DMS153 (cell line): ENCODE data around the gene NAE1.
"Not testable (repeated sequence)": the region's sequence is repeated elsewhere in the genome, so short reads cannot be mapped to it uniquely, and the experiment has no call there.

ENCODE experiments used
- DNase-seq: peaks from one replicate; lab custom pipeline; 2025; lab: John Stamatoyannopoulos, UW

Gene NAE1

GRCh38 chr16:66830422-66831404 is at the start of gene NAE1:
TSS of gene NAE1 (minus strand) at chr16:66830976. CDS start at chr16:66830899, 77 bp downstream.
- peak; percentile 62 for DNase-seq

GRCh38 chr16:66878067-66878466 is 47.3 kb upstream of the NAE1 start:
- no peak for DNase-seq

- DNase-seq: no peak
Observed at GRCh38 chr16:66874079-66874775, 43.5 kb upstream of the NAE1 start.

- no peak for DNase-seq
Observed at GRCh38 chr16:66873685-66874055, 42.9 kb upstream of the NAE1 start.

- DNase-seq: peak; percentile 74
Observed at GRCh38 chr16:66872943-66873684, 42.3 kb upstream of the NAE1 start.

GRCh38 chr16:66872559-66872942 is 41.8 kb upstream of the NAE1 start:
- DNase-seq: no peak

GRCh38 chr16:66871840-66872239 is 41.1 kb upstream of the NAE1 start:
- DNase-seq: no peak

GRCh38 chr16:66871363-66871762 is 40.6 kb upstream of the NAE1 start:
- DNase-seq: not testable (repeated sequence)

- DNase-seq: no peak
Observed at GRCh38 chr16:66869424-66869823, 38.6 kb upstream of the NAE1 start.

- DNase-seq: no peak
Observed at GRCh38 chr16:66863707-66864106, 32.9 kb upstream of the NAE1 start.

- DNase-seq: no peak
Observed at GRCh38 chr16:66862023-66862520, 31.3 kb upstream of the NAE1 start.

GRCh38 chr16:66859397-66860068 is 28.8 kb upstream of the NAE1 start:
- DNase-seq: no peak

- no peak for DNase-seq
Observed at GRCh38 chr16:66858740-66859396, 28.1 kb upstream of the NAE1 start.

- no peak for DNase-seq
Observed at GRCh38 chr16:66857437-66857836, 26.7 kb upstream of the NAE1 start.

- DNase-seq: no peak
Observed at GRCh38 chr16:66856801-66857200, 26.0 kb upstream of the NAE1 start.

- DNase-seq: no peak
Observed at GRCh38 chr16:66856184-66856730, 25.5 kb upstream of the NAE1 start.

- no peak for DNase-seq
Observed at GRCh38 chr16:66853261-66854139, 22.7 kb upstream of the NAE1 start.

- no peak for DNase-seq
Observed at GRCh38 chr16:66851166-66851964, 20.6 kb upstream of the NAE1 start.
